Smooth muscle cell (in vitro differentiated cells): ENCODE results near the gene ZNF503. TPM values are rescaled to one million over a fixed set of nuclear protein-coding genes. Genes with fewer than 3 reads are reported as not detected.

Source experiments
- DNase-seq: peaks from one replicate; lab custom pipeline; 2025; ENCODE audit not compliant: unreplicated experiment; lab: John Stamatoyannopoulos, UW
- H2AFZ ChIP-seq: fragments of 200-600 bp; sonication (generic); 2 replicates; pipeline ENCODE4 v1.6.0; 2016; ENCODE audit warnings: antibody characterized with exemption, low read depth, mild to moderate bottlenecking
- H3F3A ChIP-seq: fragments of 200-600 bp; sonication (generic); 2 replicates; pipeline ENCODE4 v1.6.0; 2017; ENCODE audit warnings: antibody characterized with exemption, low read depth
- H3K27ac ChIP-seq: fragments of 200-600 bp; sonication (generic); 2 replicates; pipeline ENCODE4 v1.5.1; 2016; ENCODE audit warnings: low read depth, mild to moderate bottlenecking
- H3K27me3 ChIP-seq: fragments of 200-600 bp; sonication (generic); 2 replicates; pipeline ENCODE4 v1.6.1; 2016; ENCODE audit warnings: low read depth, mild to moderate bottlenecking
- H3K36me3 ChIP-seq: fragments of 200-600 bp; sonication (generic); 2 replicates; pipeline ENCODE4 v1.5.1; 2016; ENCODE audit warnings: low read depth
- H3K4me1 ChIP-seq: fragments of 200-600 bp; sonication (generic); 2 replicates; pipeline ENCODE4 v1.5.1; 2016; ENCODE audit warnings: low read depth
- H3K4me2 ChIP-seq: fragments of 200-600 bp; sonication (generic); 2 replicates; pipeline ENCODE4 v1.6.0; 2016; ENCODE audit warnings: mild to moderate bottlenecking
- H3K4me3 ChIP-seq: fragments of 200-600 bp; sonication (generic); 2 replicates; pipeline ENCODE4 v1.5.1; 2016; ENCODE audit warnings: mild to moderate bottlenecking
- H3K79me2 ChIP-seq: fragments of 200-600 bp; sonication (generic); 2 replicates; pipeline ENCODE4 v1.6.0; 2016; ENCODE audit warnings: low read depth, mild to moderate bottlenecking
- H3K9ac ChIP-seq: fragments of 200-600 bp; sonication (generic); 2 replicates; pipeline ENCODE4 v1.6.0; 2016; ENCODE audit warnings: low read depth
- H3K9me3 ChIP-seq: fragments of 200-600 bp; sonication (generic); replicated peaks from 2 replicates; pipeline ENCODE4 v1.5.1; 2016; ENCODE audit warnings: low read depth
- H4K20me1 ChIP-seq: fragments of 200-600 bp; sonication (generic); 2 replicates; pipeline ENCODE4 v1.6.0; 2016; ENCODE audit warnings: low read depth
- WGBS: methylation state at CpG from one replicate; pipeline ENCODE4 v1.1.7; 2016; ENCODE audit warnings: low lambda C conversion rate; 5-methylcytosine and 5-hydroxymethylcytosine counted together
- polyA plus RNA-seq: library from polyadenylated mRNA; unstranded; fragments of >200 nt; fragmentation: Nextera tagmentation; extraction: Ambion mirVana; gene quantifications from 2 replicates; pipeline ENCODE4 v1.2.1, GENCODE V29; 2016
- total RNA-seq: library from RNA; depleted of rRNA; stranded (reverse); fragments of >200 nt; gene quantifications from 2 replicates; pipeline ENCODE4 v1.2.3, GENCODE V29; 2014
- TF ChIP-seq, protein P1 (sequence below): fragments of 200-600 bp; sonication (generic); IDR thresholded peaks from 2 replicates; pipeline ENCODE4 v1.5.1; 2017; ENCODE audit warnings: borderline replicate concordance, mild to moderate bottlenecking, antibody characterized with exemption; ENCODE audit not compliant: insufficient read depth, poor library complexity, severe bottlenecking

Gene ZNF503
- total and polyA plus RNA-seq, 2 experiments from 2014 or later = 6.8 to 11.8 TPM

DNA sequence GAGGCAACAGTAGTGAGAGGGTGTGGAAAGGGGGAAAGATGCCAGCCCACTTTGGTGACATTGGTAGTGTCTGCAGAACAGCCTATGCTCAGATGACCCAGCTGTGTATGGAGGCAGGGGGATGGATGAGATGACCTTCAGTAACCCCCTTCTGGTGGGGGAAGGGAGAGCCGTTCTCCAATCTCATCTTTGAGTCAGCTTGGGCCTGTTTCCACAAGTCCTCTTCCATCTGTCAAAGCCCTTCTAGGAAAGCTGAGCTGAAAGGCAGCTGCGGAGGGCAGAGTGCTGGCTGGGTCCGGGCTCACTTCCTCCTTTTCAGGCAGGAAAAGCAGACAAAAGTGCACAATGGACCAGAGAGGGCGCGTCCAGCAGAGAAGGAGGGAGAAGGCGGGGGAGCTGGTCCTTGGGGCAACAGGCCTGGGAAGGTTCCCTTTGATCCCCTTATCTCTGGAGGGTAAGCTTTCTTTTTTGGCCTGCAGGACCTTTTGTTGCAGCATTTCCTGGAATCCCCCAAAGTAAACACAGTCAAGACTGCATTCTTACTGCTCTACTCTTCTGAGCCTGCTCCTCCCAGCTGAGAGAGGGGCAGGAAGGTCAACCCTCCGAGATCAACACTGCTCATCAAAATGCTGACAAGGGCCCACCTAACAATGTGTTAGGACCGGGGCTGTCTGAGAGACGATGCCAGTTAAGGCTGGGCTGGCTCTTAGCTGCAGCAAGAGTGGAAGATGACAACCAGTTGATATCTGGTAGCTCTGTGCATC lies 28.6 kb upstream of the ZNF503 start:
- no peak overlapping the region for H3K4me3 ChIP-seq
- peak overlapping the region; percentile 34 for H3K4me2 ChIP-seq
- no peaks in the 10 kb centered on the region for H4K20me1 ChIP-seq
- no peaks in the 10 kb centered on the region for H3K79me2 ChIP-seq
- H3K36me3 ChIP-seq = no peaks in the 10 kb centered on the region
- TF ChIP-seq, protein P1, sequence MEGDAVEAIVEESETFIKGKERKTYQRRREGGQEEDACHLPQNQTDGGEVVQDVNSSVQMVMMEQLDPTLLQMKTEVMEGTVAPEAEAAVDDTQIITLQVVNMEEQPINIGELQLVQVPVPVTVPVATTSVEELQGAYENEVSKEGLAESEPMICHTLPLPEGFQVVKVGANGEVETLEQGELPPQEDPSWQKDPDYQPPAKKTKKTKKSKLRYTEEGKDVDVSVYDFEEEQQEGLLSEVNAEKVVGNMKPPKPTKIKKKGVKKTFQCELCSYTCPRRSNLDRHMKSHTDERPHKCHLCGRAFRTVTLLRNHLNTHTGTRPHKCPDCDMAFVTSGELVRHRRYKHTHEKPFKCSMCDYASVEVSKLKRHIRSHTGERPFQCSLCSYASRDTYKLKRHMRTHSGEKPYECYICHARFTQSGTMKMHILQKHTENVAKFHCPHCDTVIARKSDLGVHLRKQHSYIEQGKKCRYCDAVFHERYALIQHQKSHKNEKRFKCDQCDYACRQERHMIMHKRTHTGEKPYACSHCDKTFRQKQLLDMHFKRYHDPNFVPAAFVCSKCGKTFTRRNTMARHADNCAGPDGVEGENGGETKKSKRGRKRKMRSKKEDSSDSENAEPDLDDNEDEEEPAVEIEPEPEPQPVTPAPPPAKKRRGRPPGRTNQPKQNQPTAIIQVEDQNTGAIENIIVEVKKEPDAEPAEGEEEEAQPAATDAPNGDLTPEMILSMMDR = no peak
- H3K9me3 ChIP-seq = no peaks in the 10 kb centered on the region
- peak overlapping the region; percentile 56 for H2AFZ ChIP-seq
- peaks cover 15% of the 10 kb centered on the region for H3F3A ChIP-seq
- peaks cover 16% of the 10 kb centered on the region for H3K4me1 ChIP-seq
- H3K27me3 ChIP-seq = peaks cover 4% of the 10 kb centered on the region
- no peak for DNase-seq
- no peak overlapping the region for H3K9ac ChIP-seq
- WGBS = 23% methylated on average over 9 of the region's 9 CpGs
- H3K27ac ChIP-seq = no peak overlapping the region

DNA sequence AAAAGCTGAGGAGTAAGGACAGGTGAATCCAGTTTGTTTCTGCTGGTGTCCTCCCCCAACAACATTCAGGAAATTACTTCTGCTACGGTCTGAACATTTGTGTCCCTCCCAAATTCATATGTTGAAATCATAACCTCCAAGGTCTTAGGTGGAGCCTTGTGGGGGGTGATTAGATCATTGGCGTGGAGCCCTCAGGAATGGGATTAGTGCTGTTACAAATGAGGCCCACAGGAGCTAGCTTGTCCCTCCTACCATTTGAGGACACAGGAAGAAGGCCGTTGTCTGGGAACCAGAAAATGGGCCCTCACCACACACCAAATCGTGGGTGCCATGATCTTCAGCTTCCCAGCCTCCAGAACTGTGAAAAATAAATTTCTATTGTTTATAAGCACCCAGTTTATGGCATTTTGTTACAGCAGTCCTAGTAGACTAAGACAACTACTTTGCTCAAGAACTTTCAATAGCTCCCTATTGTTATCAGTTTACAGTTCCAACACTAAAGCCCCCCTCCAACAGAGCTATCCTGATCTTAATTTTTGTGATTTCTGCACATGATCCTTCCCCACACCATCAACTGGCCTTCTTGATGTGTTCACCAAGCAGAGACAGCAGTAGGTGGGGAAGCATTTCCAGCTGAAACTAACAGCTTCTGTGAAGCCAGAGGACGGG lies 27.7 kb upstream of the ZNF503 start:
- no peak for DNase-seq
- Histone ChIP-seq H3K27ac (no peak overlapping the region), H3K27me3 (peaks cover 4% of the 10 kb centered on the region), H3F3A (peaks cover 15% of the 10 kb centered on the region), H3K4me3 (no peak overlapping the region), H3K36me3 (no peaks in the 10 kb centered on the region), H3K4me2 (no peak overlapping the region), H3K9ac (no peak overlapping the region), H4K20me1 (no peaks in the 10 kb centered on the region), H3K9me3 (no peaks in the 10 kb centered on the region), H2AFZ (no peak overlapping the region), H3K4me1 (peaks cover 13% of the 10 kb centered on the region), H3K79me2 (no peaks in the 10 kb centered on the region)
- TF ChIP-seq, protein P1 = no peak
- WGBS = 87% methylated on average over 5 of the region's 5 CpGs

DNA sequence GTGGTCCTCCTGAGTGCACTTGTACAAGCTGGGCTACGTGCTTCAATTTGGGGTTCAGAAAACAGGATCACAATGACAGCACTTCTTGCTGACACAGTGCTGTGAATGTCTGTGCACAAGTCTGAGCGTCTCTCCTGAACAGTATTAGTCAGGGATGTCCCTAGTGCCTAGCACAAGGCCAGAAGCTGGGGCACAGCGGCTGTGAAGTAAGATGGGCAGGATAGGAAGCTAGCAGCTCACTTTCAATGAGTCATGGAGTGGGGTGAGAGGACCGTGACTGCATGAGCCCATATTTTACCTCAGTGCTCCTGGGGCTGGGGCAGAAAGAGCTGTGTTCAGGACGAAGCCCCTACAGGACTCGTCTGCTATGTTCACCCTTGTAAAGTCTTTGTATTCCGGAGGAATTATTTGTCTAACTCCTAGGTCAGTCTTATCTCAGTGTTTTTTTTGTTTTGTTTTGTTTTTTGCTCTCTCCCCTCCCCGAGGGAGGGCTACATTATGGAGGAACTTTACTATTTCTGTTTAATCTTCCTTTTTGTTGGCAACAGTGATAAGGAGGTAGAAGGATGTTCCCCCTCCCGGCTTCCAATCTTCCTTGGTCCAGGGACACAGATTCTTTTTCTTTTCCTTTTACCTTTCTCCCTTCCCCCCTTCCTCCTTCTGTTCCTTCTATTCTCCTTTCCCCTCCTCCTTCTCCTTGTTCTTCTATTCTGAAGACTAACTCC lies 27.0 kb upstream of the ZNF503 start:
- no peak for DNase-seq

More for the DNA sequence above, 27.0 kb upstream of the ZNF503 start:
- Histone ChIP-seq H3K27me3 (peaks cover 4% of the 10 kb centered on the region), H3K4me2 (no peak overlapping the region), H3K4me3 (no peak overlapping the region), H3K36me3 (no peaks in the 10 kb centered on the region), H3F3A (peaks cover 12% of the 10 kb centered on the region), H3K9ac (no peak overlapping the region), H3K9me3 (no peaks in the 10 kb centered on the region), H3K79me2 (no peaks in the 10 kb centered on the region), H4K20me1 (no peaks in the 10 kb centered on the region), H2AFZ (no peak overlapping the region), H3K27ac (no peak overlapping the region), H3K4me1 (peaks cover 13% of the 10 kb centered on the region)
- 58% methylated on average over 9 of the region's 9 CpGs for WGBS
- TF ChIP-seq, protein P1 = no peak
